GM23338 (cell line): Measurements from ENCODE around the gene RIMS3. TPM values are rescaled to one million over a fixed set of nuclear protein-coding genes. Genes with fewer than 3 reads are reported as not detected.

Source experiments
- ATAC-seq: fragments of 200-7000 bp; cut with Tn5 transposase; 3 replicates; pipeline ENCODE4 v1.9.1; 2020
- DNase-seq: peaks from one replicate; pipeline ENCODE4 v3.0.0-alpha.2; 2015; ENCODE audit warnings: low spot score
- H2AFZ ChIP-seq: fragments of 200-600 bp; sonication (generic); 2 replicates; pipeline ENCODE4 v1.8.0; 2016; ENCODE audit warnings: antibody characterized with exemption, mild to moderate bottlenecking, moderate library complexity
- H3F3A ChIP-seq: fragments of 200-600 bp; sonication (generic); replicated peaks from 2 replicates; pipeline ENCODE4 v1.8.0; 2017; ENCODE audit warnings: antibody characterized with exemption, mixed run types, low read depth
- H3K27ac ChIP-seq: fragments of 200-600 bp; sonication (generic); 2 replicates; pipeline ENCODE4 v1.6.1; 2016; ENCODE audit warnings: low read depth
- H3K27me3 ChIP-seq: fragments of 200-600 bp; sonication (generic); 2 replicates; pipeline ENCODE4 v1.8.0; 2016; ENCODE audit warnings: mild to moderate bottlenecking, mixed run types, moderate library complexity; ENCODE audit not compliant: insufficient read depth
- H3K36me3 ChIP-seq: fragments of 200-600 bp; sonication (generic); 2 replicates; pipeline ENCODE4 v1.8.0; 2016; ENCODE audit warnings: mild to moderate bottlenecking; ENCODE audit not compliant: insufficient read depth
- H3K4me1 ChIP-seq: fragments of 200-600 bp; sonication (generic); 2 replicates; pipeline ENCODE4 v1.8.0; 2016; ENCODE audit warnings: mild to moderate bottlenecking, moderate library complexity; ENCODE audit not compliant: insufficient read depth
- H3K4me2 ChIP-seq: fragments of 200-600 bp; sonication (generic); 2 replicates; pipeline ENCODE4 v1.7.1; 2017; ENCODE audit warnings: mixed run types
- H3K4me3 ChIP-seq: fragments of 200-600 bp; sonication (generic); 2 replicates; pipeline ENCODE4 v1.6.1; 2016; ENCODE audit warnings: mixed run types
- H3K79me2 ChIP-seq: fragments of 200-600 bp; sonication (generic); replicated peaks from 2 replicates; pipeline ENCODE4 v1.8.0; 2017; ENCODE audit warnings: mild to moderate bottlenecking; ENCODE audit not compliant: insufficient read depth
- H3K9me2 ChIP-seq: fragments of 200-600 bp; sonication (generic); 2 replicates; pipeline ENCODE4 v1.8.0; 2017; ENCODE audit not compliant: insufficient read depth
- H4K20me1 ChIP-seq: fragments of 200-600 bp; sonication (generic); replicated peaks from 2 replicates; pipeline ENCODE4 v1.8.0; 2017; ENCODE audit warnings: mild to moderate bottlenecking; ENCODE audit not compliant: insufficient read depth
- H3K27ac Mint-ChIP-seq: 2 replicates; pipeline ENCODE4 v1.8.0; 2020; ENCODE audit warnings: inconsistent platforms, mild to moderate bottlenecking, moderate library complexity, mixed read lengths
- H3K27me3 Mint-ChIP-seq: 3 replicates; pipeline ENCODE4 v1.8.0; 2022; ENCODE audit warnings: low read depth, mild to moderate bottlenecking, moderate library complexity, mixed read lengths, inconsistent platforms; ENCODE audit not compliant: insufficient read depth, poor library complexity
- H3K36me3 Mint-ChIP-seq: 3 replicates; pipeline ENCODE4 v1.8.0; 2021; ENCODE audit warnings: low read depth, mild to moderate bottlenecking, inconsistent platforms, moderate library complexity, mixed read lengths
- H3K4me1 Mint-ChIP-seq: 3 replicates; pipeline ENCODE4 v1.8.0; 2020; ENCODE audit warnings: mild to moderate bottlenecking, inconsistent platforms, mixed read lengths
- H3K4me3 Mint-ChIP-seq: 3 replicates; pipeline ENCODE4 v1.8.0; 2021; ENCODE audit warnings: moderate library complexity, mild to moderate bottlenecking, inconsistent platforms, mixed read lengths
- H3K9me3 Mint-ChIP-seq: 3 replicates; pipeline ENCODE4 v1.8.0; 2020; ENCODE audit warnings: moderate library complexity, mild to moderate bottlenecking, inconsistent platforms, mixed read lengths
- CREB1 ChIP-seq: fragments of 250-450 bp; sonication (Bioruptor Pico); IDR thresholded peaks from 2 replicates; pipeline ENCODE4 v1.5.0; 2020; ENCODE audit warnings: low read depth, mild to moderate bottlenecking, moderate library complexity
- CTCF ChIP-seq, 2 experiments: fragments of 200-600 bp in 1 of 2; sonication (generic) in 1 of 2; conservative IDR thresholded peaks; 2 replicates each; pipeline versions ENCODE4 v1.5.1 to v1.6.1; 2016 to 2017; ENCODE audit warnings: antibody characterized with exemption in 2 of 2, low read depth in 2 of 2, mild to moderate bottlenecking in 2 of 2, moderate library complexity in 1 of 2
- ETS1 ChIP-seq: IDR thresholded peaks from 2 replicates; pipeline ENCODE4 v1.6.1; 2016; ENCODE audit warnings: antibody characterized with exemption
- EZH2 ChIP-seq: fragments of 200-600 bp; sonication (generic); IDR thresholded peaks from one replicate; pipeline ENCODE4 v1.8.0; 2017; ENCODE audit warnings: antibody characterized with exemption, mild to moderate bottlenecking, low read depth; ENCODE audit not compliant: unreplicated experiment
- EZH2phosphoT487 ChIP-seq: fragments of 200-600 bp; sonication (generic); IDR thresholded peaks from one replicate; pipeline ENCODE4 v1.8.1; 2018; ENCODE audit warnings: antibody characterized with exemption; ENCODE audit not compliant: unreplicated experiment
- JUNB ChIP-seq: IDR thresholded peaks from one replicate; pipeline ENCODE4 v1.6.1; 2016; ENCODE audit warnings: antibody characterized with exemption; ENCODE audit not compliant: unreplicated experiment
- NANOG ChIP-seq: IDR thresholded peaks from 2 replicates; pipeline ENCODE4 v1.6.1; 2016; ENCODE audit warnings: antibody characterized with exemption, borderline replicate concordance
- POLR2AphosphoS5 ChIP-seq: IDR thresholded peaks from 2 replicates; pipeline ENCODE4 v1.6.1; 2016; ENCODE audit warnings: antibody characterized with exemption, low read depth
- REST ChIP-seq: IDR thresholded peaks from one replicate; pipeline ENCODE4 v1.6.1; 2018; ENCODE audit warnings: antibody characterized with exemption; ENCODE audit not compliant: unreplicated experiment
- STAT1 ChIP-seq: IDR thresholded peaks from one replicate; pipeline ENCODE4 v1.6.1; 2016; ENCODE audit warnings: antibody characterized with exemption; ENCODE audit not compliant: unreplicated experiment
- ZNF114 ChIP-seq: fragments of 250-450 bp; sonication (Bioruptor Pico); IDR thresholded peaks from 2 replicates; pipeline ENCODE4 v1.5.0; 2020; ENCODE audit warnings: mild to moderate bottlenecking, moderate library complexity
- ZNF331 ChIP-seq: fragments of 250-450 bp; sonication (Bioruptor Pico); IDR thresholded peaks from 2 replicates; pipeline ENCODE4 v1.5.0; 2020; ENCODE audit warnings: low read depth, mild to moderate bottlenecking, moderate library complexity
- ZNF462 ChIP-seq: fragments of 250-450 bp; sonication (Bioruptor Pico); IDR thresholded peaks from 2 replicates; pipeline ENCODE4 v1.5.0; 2020; ENCODE audit warnings: mild to moderate bottlenecking, moderate library complexity
- polyA plus RNA-seq: library from polyadenylated mRNA; unstranded; fragments of >200 nt; fragmentation: Nextera tagmentation; extraction: Ambion mirVana; gene quantifications from 2 replicates; pipeline ENCODE4 v1.2.1, GENCODE V29; 2016
- total RNA-seq: library from RNA; depleted of rRNA; stranded (reverse); fragments of >200 nt; shearing (Covaris generic); gene quantifications from 2 replicates; pipeline ENCODE4 v1.2.3, GENCODE V29; 2014

The RIMS3 gene
- total and polyA plus RNA-seq, 2 experiments from 2014 or later: 8.7 to 27.2 TPM

- Histone ChIP-seq H4K20me1 (no peaks in the 10 kb centered on the region), H2AFZ (no peak overlapping the region), H3K27me3 (no peaks in the 10 kb centered on the region), H3K4me3 (peak overlapping the region; percentile 50), H3K79me2 (peaks cover 92% of the 10 kb centered on the region), H3K9me2 (no peaks in the 10 kb centered on the region), H3F3A (no peaks in the 10 kb centered on the region), H3K4me2 (peak overlapping the region; percentile 68), H3K27ac (peak overlapping the region; percentile 73), H3K36me3 (no peaks in the 10 kb centered on the region), H3K4me1 (peaks cover 29% of the 10 kb centered on the region)
- Mint-ChIP-seq H3K27me3 (peaks cover 4% of the 10 kb centered on the region), H3K4me1 (peaks cover 39% of the 10 kb centered on the region), H3K27ac (peak overlapping the region; percentile 99), H3K36me3 (peaks cover 11% of the 10 kb centered on the region; the same call in 2 of the 3 replicates), H3K9me3 (no peaks in the 10 kb centered on the region), H3K4me3 (peak overlapping the region; percentile 96)
- ATAC-seq: no peak
- TF ChIP-seq REST (no peak), ZNF331 (CRISPR knock-in tag) (no peak), ETS1 (no peak), ZNF462 (CRISPR knock-in tag) (no peak), POLR2AphosphoS5 (no peak), CREB1 (no peak), EZH2 (no peak), STAT1 (no peak), ZNF114 (no peak), CTCF (conservative IDR thresholded peaks at IDR 0.05; ENCODE audit: low read depth in 2 of 2) (no peak), NANOG (no peak), EZH2phosphoT487 (no peak), JUNB (no peak)
- no peak for DNase-seq
These were observed 44.4 kb upstream of the RIMS3 start for GRCh38 chr1:40709802-40710278.
